ENCODE data around the gene CALML5. TPM values are rescaled to one million over a fixed set of nuclear protein-coding genes. Genes with fewer than 3 reads are reported as not detected.

Gene CALML5
- total RNA-seq, 3 donors from 2014 or later = 31.0 to 31.1 TPM; not detected in 1

GRCh38 chr10:5500910-5501309 is 1.5 kb upstream of the CALML5 start:
- peak overlapping the region; percentile 48 to 70 for H3K27ac ChIP-seq
- no peaks in the 10 kb centered on the region for H3K9me3 ChIP-seq
- no peaks in the 10 kb centered on the region for H3K36me3 ChIP-seq
- H3K4me1 ChIP-seq = peaks cover 3 to 15% of the 10 kb centered on the region in 2 donors
- H3K4me3 ChIP-seq = no peak overlapping the region
- DNase-seq (ENCODE audit: low spot score in 2 of 2) = peak in 1 of 2 donors; percentile 45
- H3K27me3 ChIP-seq = no peaks in the 10 kb centered on the region
- TF ChIP-seq POLR2A (IDR thresholded peaks at IDR 0.05) = no peak
- intact Hi-C loops (cut with DNase I; ENCODE audit: low total_unique reads) = no loop called here

- peak in 1 of 2 donors; percentile 15 for DNase-seq (ENCODE audit: low spot score in 2 of 2)
- H3K4me3 ChIP-seq = no peak overlapping the region
- peak overlapping the region; percentile 48 to 70 for H3K27ac ChIP-seq
- peaks cover 3 to 15% of the 10 kb centered on the region in 2 donors for H3K4me1 ChIP-seq
- TF ChIP-seq POLR2A (IDR thresholded peaks at IDR 0.05) (no peak), POLR2AphosphoS5 (IDR thresholded peaks at IDR 0.05) (no peak), CTCF (IDR thresholded peaks at IDR 0.05) (no peak)
- intact Hi-C loops (cut with DNase I; ENCODE audit: low total_unique reads) = no loop called here
- no peaks in the 10 kb centered on the region for H3K36me3 ChIP-seq
- H3K27me3 ChIP-seq = no peaks in the 10 kb centered on the region
- H3K9me3 ChIP-seq = no peaks in the 10 kb centered on the region
These were observed 846 bp upstream of the CALML5 start for GRCh38 chr10:5500162-5500670.

- Histone ChIP-seq H3K27me3 (no peaks in the 10 kb centered on the region), H3K27ac (peak overlapping the region; percentile 52 to 70), H3K9me3 (no peaks in the 10 kb centered on the region), H3K36me3 (no peaks in the 10 kb centered on the region), H3K4me1 (peaks cover 0 to 15% of the 10 kb centered on the region in 2 donors), H3K4me3 (peak overlapping the region in 1 of 3 donors; percentile 24)
- peak in 1 of 2 donors; percentile 49 for DNase-seq (ENCODE audit: low spot score in 2 of 2)
- intact Hi-C loops (cut with DNase I; ENCODE audit: low total_unique reads) = loop anchor here (1.0 kb wide), 1 partner anchor 39 kb away; no protein-coding TSS in a partner anchor
- no peak for TF ChIP-seq POLR2A (IDR thresholded peaks at IDR 0.05)
These were observed 428 bp downstream of the CALML5 start for GRCh38 chr10:5498791-5499492.

- Histone ChIP-seq H3K36me3 (no peaks in the 10 kb centered on the region), H3K9me3 (no peaks in the 10 kb centered on the region), H3K27ac (peak overlapping the region; percentile 52 to 70), H3K27me3 (no peaks in the 10 kb centered on the region), H3K4me3 (peak overlapping the region in 1 of 3 donors; percentile 24), H3K4me1 (peaks cover 0 to 13% of the 10 kb centered on the region in 2 donors)
- intact Hi-C loops (cut with DNase I; ENCODE audit: low total_unique reads) = no loop called here
- DNase-seq (ENCODE audit: low spot score in 2 of 2) = peak in 1 of 2 donors; percentile 45
- TF ChIP-seq POLR2AphosphoS5 (IDR thresholded peaks at IDR 0.05) (no peak), POLR2A (IDR thresholded peaks at IDR 0.05) (no peak), CTCF (IDR thresholded peaks at IDR 0.05) (no peak)
These were observed 1.2 kb downstream of the CALML5 start for GRCh38 chr10:5497948-5498730.

GRCh38 chr10:5497289-5497688 is 2.1 kb downstream of the CALML5 start:
- TF ChIP-seq POLR2AphosphoS5 (IDR thresholded peaks at IDR 0.05) (no peak), POLR2A (IDR thresholded peaks at IDR 0.05) (no peak), CTCF (IDR thresholded peaks at IDR 0.05) (no peak)
- Histone ChIP-seq H3K4me1 (peaks cover 0 to 5% of the 10 kb centered on the region in 2 donors), H3K9me3 (no peaks in the 10 kb centered on the region), H3K4me3 (no peak overlapping the region), H3K27me3 (no peaks in the 10 kb centered on the region), H3K27ac (peak overlapping the region in 1 of 2 donors; percentile 45), H3K36me3 (no peaks in the 10 kb centered on the region)
- intact Hi-C loops (cut with DNase I; ENCODE audit: low total_unique reads) = no loop called here
- DNase-seq (ENCODE audit: low spot score in 2 of 2) = no peak

Measured in breast epithelium (tissue), 4 donors.